Upper lobe of left lung (tissue), 6 donors: Measurements from ENCODE around the gene CHST11. TPM values are rescaled to one million over a fixed set of nuclear protein-coding genes. Genes with fewer than 3 reads are reported as not detected.

Experiments
- ATAC-seq, 2 donors: fragments of 200-7000 bp; cut with Tn5 transposase; one replicate each; pipeline ENCODE4 v1.9.1; 2022; ENCODE audit warnings: mild to moderate bottlenecking in 2 of 2, moderate library complexity in 2 of 2; ENCODE audit not compliant: low FRiP score in 2 of 2
- DNase-seq, 2 donors: peaks; one replicate each; pipeline ENCODE4 v3.0.0-alpha.2; 2019 to 2020
- H3K27ac ChIP-seq, 4 donors: fragments of 200-600 bp; sonication (generic); one replicate each; pipeline ENCODE4 v1.5.1; 2016 to 2019
- H3K27me3 ChIP-seq, 4 donors: fragments of 200-600 bp; sonication (generic); one replicate each; pipeline ENCODE4 v1.5.1; 2017 to 2019
- H3K36me3 ChIP-seq, 4 donors: fragments of 200-600 bp; sonication (generic); one replicate each; pipeline ENCODE4 v1.5.1; 2016 to 2019
- H3K4me1 ChIP-seq, 4 donors: fragments of 200-600 bp; sonication (generic); one replicate each; pipeline ENCODE4 v1.5.1; 2018 to 2019
- H3K4me3 ChIP-seq, 4 donors: fragments of 200-600 bp; sonication (generic); one replicate each; pipeline ENCODE4 v1.5.1; 2017 to 2019; ENCODE audit warnings: mild to moderate bottlenecking in 2 of 4, moderate library complexity in 1 of 4
- H3K9me3 ChIP-seq, 4 donors: fragments of 200-600 bp; sonication (generic); one replicate each; pipeline ENCODE4 v1.5.1; 2018 to 2019
- EP300 ChIP-seq, 4 donors: sonication (generic); formaldehyde crosslinking; IDR thresholded peaks; one replicate each; pipeline ENCODE4 v1.5.1; 2017; ENCODE audit warnings: antibody characterized with exemption in 4 of 4, control low read depth in 2 of 4
- POLR2A ChIP-seq, 4 donors: fragments of 450-650 bp; IDR thresholded peaks; one replicate each; pipeline ENCODE4 v1.5.1; 2016 to 2017; ENCODE audit warnings: antibody characterized with exemption in 4 of 4, mild to moderate bottlenecking in 2 of 4
- POLR2AphosphoS5 ChIP-seq, 2 donors: sonication (generic); formaldehyde crosslinking; IDR thresholded peaks; one replicate each; pipeline ENCODE4 v1.5.1; 2017; ENCODE audit warnings: antibody characterized with exemption in 2 of 2
- WGBS, 2 donors: methylation state at CpG; one replicate each; pipeline ENCODE4 v1.1.5; 2017 to 2018; 5-methylcytosine and 5-hydroxymethylcytosine counted together
- total RNA-seq, 6 donors: library from RNA; depleted of rRNA in 4 of 6; stranded (reverse); fragments of >200 nt in 4 of 6; gene quantifications; one replicate each; pipeline versions ENCODE4 v1.1.0 to v1.2.1, GENCODE V29; 2016 to 2021
- TF ChIP-seq, protein P1 (sequence below), 6 experiments: fragments of 450-650 bp in 4 of 6; fragments of 200-600 bp in 2 of 6; sonication (generic) in 2 of 6; IDR thresholded peaks; one replicate each; pipeline ENCODE4 v1.5.1; 2016 to 2019; ENCODE audit warnings: antibody characterized with exemption in 6 of 6
- donor health status: DM: no; HTN: no; CAD: no; lungs with moderate emphysema.
- donor health status: DM: no; HTN: yes; CAD: no; lungs with severe emphysema.

Gene CHST11
- total RNA-seq, 6 donors from 2014 or later: 40.4 to 234 (median 58.4) TPM

DNA sequence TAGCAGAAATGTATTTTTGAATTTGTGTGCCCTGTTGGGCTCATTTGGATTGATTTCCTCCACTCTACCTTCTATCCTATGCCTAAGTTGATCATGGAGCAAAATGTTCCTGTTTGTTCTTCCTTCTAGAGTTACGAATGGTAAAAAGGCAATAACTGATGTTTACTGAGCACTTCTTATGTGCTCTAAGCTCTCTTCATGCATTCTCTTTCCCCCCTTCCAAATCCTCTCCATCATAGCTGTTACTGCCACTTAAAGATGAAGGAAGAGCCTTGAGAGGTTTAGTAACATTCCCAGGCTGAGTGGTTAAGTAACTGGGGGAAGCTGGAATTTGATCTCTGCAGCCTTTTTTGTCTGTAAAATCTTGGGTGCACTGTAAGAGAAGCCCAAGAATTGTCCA, 60.1 kb downstream of the CHST11 start:
- 65 to 80% methylated on average over 1 of the region's 1 CpG for WGBS, 2 donors
- no peak for DNase-seq
- Histone ChIP-seq H3K4me3 (no peak overlapping the region), H3K4me1 (peaks cover 27 to 71% (median 51%) of the 10 kb centered on the region in 4 donors), H3K36me3 (no peaks in the 10 kb centered on the region), H3K9me3 (no peaks in the 10 kb centered on the region), H3K27ac (peak overlapping the region in 2 of 4 donors; percentile 45 to 56), H3K27me3 (no peaks in the 10 kb centered on the region)
- TF ChIP-seq EP300 (IDR thresholded peaks at IDR 0.05): peak in 1 of 4 donors; percentile 71
- TF ChIP-seq POLR2AphosphoS5 (IDR thresholded peaks at IDR 0.05): no peak
- peak; percentile 14 to 73 for ATAC-seq

DNA sequence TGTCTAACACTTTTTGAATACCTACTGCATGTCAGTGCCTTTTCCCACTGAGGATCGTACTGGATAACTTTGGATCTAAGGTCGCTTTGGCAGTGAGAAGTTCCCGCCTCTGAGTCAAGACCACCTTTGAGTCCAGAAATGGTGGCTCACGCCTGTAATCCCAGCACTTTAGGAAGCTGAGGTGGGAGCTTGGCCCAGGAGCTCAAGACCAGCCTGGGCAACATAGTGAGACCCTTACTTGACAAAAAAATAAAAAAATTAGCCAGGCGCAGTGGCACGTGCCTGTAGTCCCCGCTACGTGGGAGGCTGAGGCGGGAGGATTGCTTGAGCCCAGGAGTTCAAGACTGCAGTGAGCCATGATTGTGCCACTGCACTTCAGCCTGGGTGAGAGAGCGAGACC, 61.1 kb downstream of the CHST11 start:
- Histone ChIP-seq H3K36me3 (no peaks in the 10 kb centered on the region), H3K9me3 (no peaks in the 10 kb centered on the region), H3K4me1 (peaks cover 27 to 80% (median 58%) of the 10 kb centered on the region in 4 donors), H3K4me3 (no peak overlapping the region), H3K27me3 (no peaks in the 10 kb centered on the region), H3K27ac (no peak overlapping the region)
- TF ChIP-seq POLR2A (IDR thresholded peaks at IDR 0.05) (no peak), EP300 (IDR thresholded peaks at IDR 0.05) (no peak), POLR2AphosphoS5 (IDR thresholded peaks at IDR 0.05) (no peak)
- TF ChIP-seq, protein P1, sequence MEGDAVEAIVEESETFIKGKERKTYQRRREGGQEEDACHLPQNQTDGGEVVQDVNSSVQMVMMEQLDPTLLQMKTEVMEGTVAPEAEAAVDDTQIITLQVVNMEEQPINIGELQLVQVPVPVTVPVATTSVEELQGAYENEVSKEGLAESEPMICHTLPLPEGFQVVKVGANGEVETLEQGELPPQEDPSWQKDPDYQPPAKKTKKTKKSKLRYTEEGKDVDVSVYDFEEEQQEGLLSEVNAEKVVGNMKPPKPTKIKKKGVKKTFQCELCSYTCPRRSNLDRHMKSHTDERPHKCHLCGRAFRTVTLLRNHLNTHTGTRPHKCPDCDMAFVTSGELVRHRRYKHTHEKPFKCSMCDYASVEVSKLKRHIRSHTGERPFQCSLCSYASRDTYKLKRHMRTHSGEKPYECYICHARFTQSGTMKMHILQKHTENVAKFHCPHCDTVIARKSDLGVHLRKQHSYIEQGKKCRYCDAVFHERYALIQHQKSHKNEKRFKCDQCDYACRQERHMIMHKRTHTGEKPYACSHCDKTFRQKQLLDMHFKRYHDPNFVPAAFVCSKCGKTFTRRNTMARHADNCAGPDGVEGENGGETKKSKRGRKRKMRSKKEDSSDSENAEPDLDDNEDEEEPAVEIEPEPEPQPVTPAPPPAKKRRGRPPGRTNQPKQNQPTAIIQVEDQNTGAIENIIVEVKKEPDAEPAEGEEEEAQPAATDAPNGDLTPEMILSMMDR (IDR thresholded peaks at IDR 0.05): no peak
- DNase-seq: no peak
- no peak for ATAC-seq
- WGBS, 2 donors: 98% methylated on average over 10 of the region's 10 CpGs

DNA sequence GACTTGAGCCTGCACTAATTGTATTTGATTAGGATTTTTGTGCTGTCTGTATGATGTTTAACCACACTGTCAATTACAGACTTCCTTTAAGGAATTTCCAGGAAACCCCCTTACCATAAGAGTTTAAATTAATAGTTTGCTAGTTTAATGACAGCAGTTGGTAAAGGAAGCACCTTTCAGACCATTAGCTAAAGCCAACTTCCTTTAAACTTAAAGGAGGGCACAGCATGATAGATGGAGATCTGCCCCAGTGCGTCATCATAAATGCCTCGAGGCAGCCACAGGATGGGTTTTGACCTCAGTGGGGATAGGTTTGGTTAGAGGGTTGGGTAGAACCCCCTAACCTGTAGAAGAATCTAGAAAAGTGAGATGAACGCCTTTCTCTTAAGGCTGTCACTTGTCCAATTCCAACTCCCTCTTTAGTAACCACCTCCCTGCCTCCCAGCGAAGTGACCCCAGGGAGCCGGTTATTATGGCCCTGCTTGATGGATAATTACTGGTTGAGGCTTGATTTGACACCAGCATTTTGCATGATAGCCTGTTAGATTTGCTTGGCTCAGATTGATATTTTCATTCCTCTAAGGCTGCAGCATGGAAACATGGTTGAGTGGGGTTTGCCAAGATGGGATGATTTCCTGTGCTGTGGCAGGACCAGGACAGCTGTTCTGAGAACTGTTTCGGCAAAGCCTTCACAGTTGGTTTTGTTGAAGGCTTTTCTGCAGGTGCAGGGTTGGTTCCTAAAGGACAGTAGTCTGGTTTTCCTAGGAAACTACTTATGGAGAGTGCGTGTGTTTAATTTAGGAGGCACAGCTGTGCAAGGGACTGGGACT, 62.7 kb downstream of the CHST11 start:
- no peak overlapping the region for H3K27ac ChIP-seq
- no peak overlapping the region for H3K4me3 ChIP-seq
- 63 to 66% methylated on average over 7 of the region's 7 CpGs for WGBS, 2 donors
- peaks cover 39 to 87% (median 65%) of the 10 kb centered on the region in 4 donors for H3K4me1 ChIP-seq
- DNase-seq (no peak), ATAC-seq (no peak)
- no peaks in the 10 kb centered on the region for H3K36me3 ChIP-seq
- no peaks in the 10 kb centered on the region for H3K27me3 ChIP-seq
- no peak for TF ChIP-seq POLR2AphosphoS5 (IDR thresholded peaks at IDR 0.05)
- TF ChIP-seq EP300 (IDR thresholded peaks at IDR 0.05): no peak
- no peak for TF ChIP-seq POLR2A (IDR thresholded peaks at IDR 0.05)
- TF ChIP-seq, protein P1 (IDR thresholded peaks at IDR 0.05): no peak
- H3K9me3 ChIP-seq: no peaks in the 10 kb centered on the region

DNA sequence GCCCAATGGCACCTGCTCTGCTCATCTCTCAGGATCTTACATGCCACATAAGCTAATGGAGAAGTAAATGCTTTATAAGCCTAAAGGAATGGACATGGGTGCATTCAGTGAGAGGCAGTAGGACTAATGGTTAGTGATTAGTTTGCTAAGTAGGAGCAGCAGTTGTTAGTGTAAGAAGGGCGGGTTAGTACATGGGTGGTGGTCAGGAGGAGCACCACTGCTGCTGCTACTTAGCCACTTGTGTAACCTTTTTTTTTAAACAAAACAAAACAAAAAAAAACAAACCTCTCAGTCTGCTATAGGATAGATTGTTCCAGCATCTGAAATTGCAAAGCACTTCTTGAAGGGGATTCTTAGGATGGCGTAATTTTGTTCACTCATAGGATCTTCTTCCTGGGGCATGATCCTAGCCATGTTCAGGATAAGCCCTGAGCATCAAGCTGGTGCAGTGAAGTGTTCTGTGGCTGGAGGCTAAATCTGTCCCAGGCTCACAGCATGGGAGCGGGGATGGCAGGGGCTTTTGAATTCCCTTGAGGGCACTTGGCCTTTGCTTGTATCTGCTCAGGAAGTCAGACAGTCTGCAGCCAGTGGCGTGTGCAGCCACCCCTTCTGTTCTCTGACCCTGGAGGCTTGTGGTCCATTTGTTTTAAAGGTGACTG, 63.6 kb downstream of the CHST11 start:
- Histone ChIP-seq H3K4me1 (peaks cover 39 to 90% (median 65%) of the 10 kb centered on the region in 4 donors), H3K36me3 (no peaks in the 10 kb centered on the region), H3K9me3 (no peaks in the 10 kb centered on the region), H3K4me3 (no peak overlapping the region), H3K27ac (no peak overlapping the region), H3K27me3 (no peaks in the 10 kb centered on the region)
- DNase-seq: no peak
- no peak for ATAC-seq
- no peak for TF ChIP-seq POLR2A (IDR thresholded peaks at IDR 0.05)
- no peak for TF ChIP-seq EP300 (IDR thresholded peaks at IDR 0.05)
- TF ChIP-seq, protein P1 (IDR thresholded peaks at IDR 0.05): no peak
- TF ChIP-seq POLR2AphosphoS5 (IDR thresholded peaks at IDR 0.05): no peak
- WGBS, 2 donors: 69 to 77% methylated on average over 4 of the region's 4 CpGs

DNA sequence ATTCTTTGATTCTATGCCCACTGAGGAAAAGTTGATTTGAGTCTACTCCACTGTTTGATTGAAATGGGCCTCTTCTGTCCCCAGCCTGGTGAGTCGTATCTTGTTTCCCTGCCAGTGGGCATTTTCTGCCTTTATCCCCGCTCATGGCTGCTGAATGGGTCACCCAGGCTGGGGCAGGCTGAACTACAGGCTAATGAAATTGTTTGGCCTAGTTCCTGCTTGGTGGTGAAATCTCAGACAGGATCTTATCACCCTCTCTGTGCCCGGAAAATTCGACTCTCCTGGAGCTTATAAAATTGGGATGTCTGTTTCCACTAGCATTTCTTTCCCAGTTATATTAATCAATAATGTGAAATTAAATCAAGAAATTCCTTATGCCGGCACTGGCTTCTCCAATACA, 65.0 kb downstream of the CHST11 start:
- DNase-seq: no peak
- H3K9me3 ChIP-seq: no peaks in the 10 kb centered on the region
- WGBS, 2 donors: 68 to 75% methylated on average over 5 of the region's 5 CpGs
- TF ChIP-seq EP300 (IDR thresholded peaks at IDR 0.05) (no peak), POLR2A (IDR thresholded peaks at IDR 0.05) (no peak), POLR2AphosphoS5 (IDR thresholded peaks at IDR 0.05) (no peak)
- TF ChIP-seq, protein P1 (IDR thresholded peaks at IDR 0.05): no peak
- no peaks in the 10 kb centered on the region for H3K36me3 ChIP-seq
- H3K4me3 ChIP-seq: no peak overlapping the region
- peaks cover 39 to 84% (median 57%) of the 10 kb centered on the region in 4 donors for H3K4me1 ChIP-seq
- H3K27me3 ChIP-seq: no peaks in the 10 kb centered on the region
- no peak for ATAC-seq
- H3K27ac ChIP-seq: no peak overlapping the region
